Psoas muscle (tissue), 8 donors: Measurements from ENCODE around the gene PEAR1. TPM values are rescaled to one million over a fixed set of nuclear protein-coding genes. Genes with fewer than 3 reads are reported as not detected.

ENCODE experiments used
- ATAC-seq, 4 donors: fragments of 200-7000 bp; cut with Tn5 transposase; one replicate each; pipeline ENCODE4 v1.9.1; 2020; ENCODE audit warnings: moderate library complexity in 3 of 4, mild to moderate bottlenecking in 2 of 4
- DNase-seq, 2 donors: peaks; one replicate each; pipeline ENCODE4 v3.0.0-alpha.2; 2020
- H3K27ac ChIP-seq: fragments of 200-600 bp; one replicate; pipeline ENCODE4 v1.8.0; 2022
- H3K27me3 ChIP-seq, 3 donors: fragments of 200-600 bp in 1 of 3; one replicate each; pipeline versions ENCODE4 v1.6.1 to v1.8.0; 2013 to 2022; ENCODE audit warnings: low read length in 2 of 3, mild to moderate bottlenecking in 2 of 3, moderate library complexity in 1 of 3; ENCODE audit not compliant: insufficient read depth in 3 of 3
- H3K36me3 ChIP-seq, 2 donors: fragments of 200-600 bp in 1 of 2; one replicate each; pipeline versions ENCODE4 v1.6.1 to v1.8.0; 2013 to 2022; ENCODE audit warnings: low read depth in 1 of 2, mild to moderate bottlenecking in 1 of 2, moderate library complexity in 1 of 2; ENCODE audit not compliant: insufficient read depth in 1 of 2
- H3K4me1 ChIP-seq: fragments of 200-600 bp; one replicate; pipeline ENCODE4 v1.8.0; 2022
- H3K4me3 ChIP-seq: fragments of 200-600 bp; one replicate; pipeline ENCODE4 v1.8.0; 2022; ENCODE audit warnings: mild to moderate bottlenecking
- H3K9me3 ChIP-seq: fragments of 200-600 bp; one replicate; pipeline ENCODE4 v1.8.0; 2022
- WGBS, 3 donors: extraction: QIAGEN DNeasy Blood & Tissue Kit; methylation state at CpG; one replicate each; pipeline versions ENCODE4 v1.1.6 to v1.1.7; 2013; 5-methylcytosine and 5-hydroxymethylcytosine counted together
- intact Hi-C, 2 donors: fragments of 100-400 bp; cut with DNase I; formaldehyde crosslinking; loops; one replicate each; pipeline versions ENCODE4 v1.11.0 to v1.14.2; 2022
- polyA plus RNA-seq, 3 donors: library from polyadenylated mRNA; stranded (reverse); fragments of 200-250 nt; gene quantifications; one replicate each; pipeline ENCODE4 v1.2.3, GENCODE V29; 2013
- total RNA-seq, 4 donors: library from RNA; stranded (reverse); fragmentation: NEBNext Ultra II Directional in 2 of 4; extraction: Animal tissue kit (Norgen Biotek cat#: 25700) in 2 of 4; gene quantifications; one replicate each; pipeline versions ENCODE4 v1.2.1 to v1.2.4, GENCODE V29; 2021 to 2023
- TF ChIP-seq, protein P1 (sequence below): fragments of 200-600 bp; IDR thresholded peaks from one replicate; pipeline ENCODE4 v1.8.0; 2022; ENCODE audit warnings: antibody characterized with exemption
- donor health status: healthy with polysubstance abuse.
- donor health status: DM: no; HTN: no; CAD: no; lungs with moderate emphysema.
- donor health status: Bipolar disorder and iron deficiency.
- donor health status: healthy.
- donor health status: DM: yes; HTN: yes; CAD: no.
- donor health status: DM: no; HTN: no; CAD: no.
- donor health status: DM: no; HTN: no; CAD: no.
- donor health status: DM: yes; HTN: yes; CAD: no.

PEAR1 gene
- total and polyA plus RNA-seq, 7 donors: 2.1 to 7.3 (median 3.8) TPM

DNA sequence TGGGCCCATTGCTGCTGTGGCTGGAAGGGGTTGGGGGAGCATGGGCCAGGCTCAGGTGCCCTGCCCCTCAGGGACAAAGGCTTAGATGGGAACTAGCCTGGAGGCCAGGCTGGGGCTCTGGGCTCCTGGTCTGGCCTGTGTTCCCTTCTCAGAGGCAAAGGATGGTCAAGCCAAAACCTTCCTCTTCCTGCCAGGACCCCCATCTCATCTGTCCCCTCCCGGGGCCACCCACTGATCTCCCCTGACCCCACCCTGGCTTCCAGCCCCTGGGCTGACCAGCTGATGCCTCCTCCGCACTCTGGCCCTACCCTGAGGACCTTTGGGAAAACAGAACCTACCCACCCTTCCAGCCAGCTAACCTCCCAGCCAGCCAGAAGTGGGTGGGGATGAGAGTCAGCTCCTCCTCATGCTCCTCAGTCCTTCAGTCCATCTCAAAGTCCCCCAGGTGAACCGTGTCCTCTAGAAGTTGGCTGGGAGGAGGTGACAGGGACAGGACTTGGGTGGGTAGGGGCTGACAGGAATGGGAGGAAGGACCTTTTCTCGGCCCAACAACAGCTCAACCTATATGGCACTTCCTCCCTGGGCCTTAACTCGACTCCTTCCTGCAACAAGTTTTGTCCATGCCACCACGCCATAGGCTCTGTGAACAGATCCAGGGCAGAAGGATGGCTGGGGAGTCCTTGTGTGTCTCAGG is 7.5 kb downstream of the PEAR1 start:
- peak in 1 of 2 donors; percentile 41 for DNase-seq
- H3K4me1 ChIP-seq: peaks cover 17% of the 10 kb centered on the region
- no peak for ATAC-seq

DNA sequence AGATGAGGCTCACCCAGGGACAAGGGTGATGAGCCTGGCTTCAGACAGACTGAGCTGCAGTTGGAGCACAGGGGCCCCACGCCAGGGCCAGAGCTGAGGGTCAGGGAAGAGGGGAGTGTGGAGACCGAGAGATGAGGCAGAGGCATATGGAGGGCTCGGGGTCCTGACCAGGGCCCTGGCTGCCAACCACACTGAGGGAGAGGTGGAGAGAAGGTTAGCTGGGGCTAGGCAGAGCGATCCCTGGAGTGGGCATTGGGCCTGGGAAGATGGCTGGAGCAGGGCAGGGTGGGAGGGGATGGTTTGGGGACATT is 8.0 kb downstream of the PEAR1 start:
- TF ChIP-seq, protein P1, sequence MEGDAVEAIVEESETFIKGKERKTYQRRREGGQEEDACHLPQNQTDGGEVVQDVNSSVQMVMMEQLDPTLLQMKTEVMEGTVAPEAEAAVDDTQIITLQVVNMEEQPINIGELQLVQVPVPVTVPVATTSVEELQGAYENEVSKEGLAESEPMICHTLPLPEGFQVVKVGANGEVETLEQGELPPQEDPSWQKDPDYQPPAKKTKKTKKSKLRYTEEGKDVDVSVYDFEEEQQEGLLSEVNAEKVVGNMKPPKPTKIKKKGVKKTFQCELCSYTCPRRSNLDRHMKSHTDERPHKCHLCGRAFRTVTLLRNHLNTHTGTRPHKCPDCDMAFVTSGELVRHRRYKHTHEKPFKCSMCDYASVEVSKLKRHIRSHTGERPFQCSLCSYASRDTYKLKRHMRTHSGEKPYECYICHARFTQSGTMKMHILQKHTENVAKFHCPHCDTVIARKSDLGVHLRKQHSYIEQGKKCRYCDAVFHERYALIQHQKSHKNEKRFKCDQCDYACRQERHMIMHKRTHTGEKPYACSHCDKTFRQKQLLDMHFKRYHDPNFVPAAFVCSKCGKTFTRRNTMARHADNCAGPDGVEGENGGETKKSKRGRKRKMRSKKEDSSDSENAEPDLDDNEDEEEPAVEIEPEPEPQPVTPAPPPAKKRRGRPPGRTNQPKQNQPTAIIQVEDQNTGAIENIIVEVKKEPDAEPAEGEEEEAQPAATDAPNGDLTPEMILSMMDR: no peak
- H3K27me3 ChIP-seq: peaks cover 0 to 17% (median 0%) of the 10 kb centered on the region in 3 donors
- H3K4me1 ChIP-seq: peaks cover 17% of the 10 kb centered on the region
- 67 to 90% (median 90%) methylated on average over 3 to 4 of the region's 4 CpGs for WGBS, 3 donors
- no peaks in the 10 kb centered on the region for H3K9me3 ChIP-seq
- ATAC-seq (no peak), DNase-seq (peak in 1 of 2 donors; percentile 39)
- no peak overlapping the region for H3K27ac ChIP-seq
- no peaks in the 10 kb centered on the region for H3K36me3 ChIP-seq
- intact Hi-C loops: no loop called here
- no peak overlapping the region for H3K4me3 ChIP-seq

More for the DNA sequence above, 7.5 kb downstream of the PEAR1 start:
- H3K4me3 ChIP-seq: no peak overlapping the region
- H3K9me3 ChIP-seq: no peaks in the 10 kb centered on the region
- H3K27me3 ChIP-seq: peaks cover 0 to 17% (median 0%) of the 10 kb centered on the region in 3 donors
- intact Hi-C loops: no loop called here
- no peak overlapping the region for H3K27ac ChIP-seq
- WGBS, 3 donors: 49 to 67% (median 52%) methylated on average over 6 of the region's 6 CpGs
- H3K36me3 ChIP-seq: no peaks in the 10 kb centered on the region
- TF ChIP-seq, protein P1: no peak

DNA sequence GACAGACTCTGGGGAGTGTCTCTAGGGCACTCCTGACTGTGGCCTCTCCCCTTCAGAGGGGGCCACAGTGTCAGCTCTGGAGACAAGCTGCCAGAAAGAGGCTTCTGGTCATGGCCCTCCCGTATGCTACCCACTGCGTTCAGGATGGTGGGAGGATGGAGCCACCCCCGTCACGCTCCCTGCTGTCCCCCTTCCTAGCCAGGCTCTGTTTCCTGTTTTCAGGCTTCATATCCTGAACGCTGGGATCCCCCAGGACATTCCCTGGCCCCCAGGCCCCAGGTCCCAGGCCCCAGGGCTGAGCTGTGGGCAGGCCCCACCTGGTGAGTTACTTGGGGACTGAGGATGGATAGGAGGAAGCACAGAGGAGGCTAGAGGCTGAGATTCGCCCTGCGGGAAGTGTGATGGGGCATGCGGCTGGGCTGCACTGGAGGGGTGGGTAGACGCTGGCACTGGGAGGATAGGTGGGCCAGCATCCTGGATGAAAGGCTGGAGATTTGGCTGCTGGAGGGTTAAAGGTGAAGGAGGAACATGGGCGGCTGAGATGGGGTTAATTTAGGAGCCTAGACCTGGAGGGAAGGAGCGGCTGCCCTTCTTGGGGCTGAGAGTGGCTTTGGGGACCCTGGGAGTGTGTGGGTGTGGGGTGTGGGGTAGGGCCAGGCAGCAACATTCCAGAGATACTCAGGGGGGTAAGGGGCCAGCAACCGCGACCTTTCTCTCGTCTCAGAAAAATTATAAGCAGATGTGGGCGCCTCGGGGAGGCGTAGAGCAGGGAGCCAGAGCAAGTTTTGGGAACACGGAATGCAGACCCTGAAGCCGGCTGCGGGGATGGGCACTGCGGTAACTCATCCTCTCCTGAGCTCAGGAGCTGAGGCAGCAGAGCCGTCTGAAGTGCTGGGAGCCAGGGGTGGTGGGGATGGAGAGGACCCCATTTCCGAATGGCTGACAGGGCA is 8.7 kb downstream of the PEAR1 start:
- Histone ChIP-seq H3K9me3 (no peaks in the 10 kb centered on the region), H3K27me3 (peaks cover 0 to 20% (median 0%) of the 10 kb centered on the region in 3 donors), H3K36me3 (peaks cover 0 to 6% of the 10 kb centered on the region in 2 donors), H3K4me3 (no peak overlapping the region), H3K4me1 (peaks cover 17% of the 10 kb centered on the region), H3K27ac (no peak overlapping the region)
- intact Hi-C loops: no loop called here
- TF ChIP-seq, protein P1: no peak
- ATAC-seq: no peak
- DNase-seq: peak in 1 of 2 donors; percentile 41
- 53 to 56% (median 54%) methylated on average over 22 of the region's 23 CpGs for WGBS, 3 donors

DNA sequence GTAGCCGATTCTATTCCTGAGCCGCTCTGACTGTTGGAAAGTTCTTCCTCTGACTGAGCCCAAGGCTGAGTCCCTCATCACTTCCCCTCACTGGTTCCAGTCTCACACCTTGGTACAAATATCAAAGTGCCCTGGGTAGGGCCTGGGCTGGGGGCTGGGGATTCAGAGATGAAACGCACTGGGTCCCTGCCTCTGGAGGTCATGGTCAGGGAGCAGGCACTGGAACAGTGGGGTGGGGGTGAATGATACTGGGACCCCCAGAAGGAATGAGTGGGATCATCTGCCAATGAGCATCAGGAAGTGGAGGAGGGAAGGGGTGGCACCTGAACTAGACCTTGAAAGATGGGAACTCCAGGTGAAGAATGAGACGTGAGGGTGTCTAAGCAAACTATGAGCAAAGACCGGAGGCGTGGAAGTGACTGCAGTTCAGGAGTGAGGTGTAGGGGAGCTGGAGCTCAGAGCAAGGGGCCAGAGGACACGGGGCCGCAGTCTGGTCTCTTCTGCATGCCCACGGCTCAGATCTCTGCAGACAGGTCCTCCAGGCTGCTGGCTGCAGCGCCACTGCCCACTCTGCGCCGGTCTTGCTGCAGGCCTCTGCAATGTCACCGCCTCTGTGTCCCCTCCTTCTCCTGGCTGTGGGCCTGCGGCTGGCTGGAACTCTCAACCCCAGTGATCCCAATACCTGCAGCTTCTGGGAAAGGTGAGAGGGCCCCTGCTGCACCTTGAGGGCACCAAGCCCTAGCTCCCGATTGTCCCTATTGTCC is 10.0 kb downstream of the PEAR1 start:
- H3K4me1 ChIP-seq: peaks cover 17% of the 10 kb centered on the region
- intact Hi-C loops: no loop called here
- no peaks in the 10 kb centered on the region for H3K9me3 ChIP-seq
- WGBS, 3 donors: 76 to 79% (median 76%) methylated on average over 14 to 15 of the region's 15 CpGs
- ATAC-seq: no peak
- peaks cover 0 to 8% of the 10 kb centered on the region in 2 donors for H3K36me3 ChIP-seq
- DNase-seq: peak in 1 of 2 donors; percentile 42
- H3K27ac ChIP-seq: no peak overlapping the region
- H3K4me3 ChIP-seq: no peak overlapping the region
- TF ChIP-seq, protein P1: no peak
- H3K27me3 ChIP-seq: peaks cover 0 to 30% (median 0%) of the 10 kb centered on the region in 3 donors
